Fibroblast of lung (primary cell): ENCODE results near the gene PAFAH2.

Experiments used
- EZH2 ChIP-seq: IDR thresholded peaks from 2 replicates; pipeline ENCODE4 v1.5.1; 2012; ENCODE audit warnings: low read length, control low read depth, mild to moderate bottlenecking; ENCODE audit errors: missing control alignments
- TF ChIP-seq, protein P1 (sequence below), 2 donors: IDR thresholded peaks in 1 of 2; conservative IDR thresholded peaks in 1 of 2; 1 replicate in 1 of 2; 2 replicates in 1 of 2; pipeline ENCODE4 v1.5.1; 2011 to 2012; ENCODE audit warnings: low read length in 2 of 2, control low read depth in 1 of 2, inconsistent platforms in 1 of 2, low read depth in 1 of 2, mild to moderate bottlenecking in 1 of 2

DNA sequence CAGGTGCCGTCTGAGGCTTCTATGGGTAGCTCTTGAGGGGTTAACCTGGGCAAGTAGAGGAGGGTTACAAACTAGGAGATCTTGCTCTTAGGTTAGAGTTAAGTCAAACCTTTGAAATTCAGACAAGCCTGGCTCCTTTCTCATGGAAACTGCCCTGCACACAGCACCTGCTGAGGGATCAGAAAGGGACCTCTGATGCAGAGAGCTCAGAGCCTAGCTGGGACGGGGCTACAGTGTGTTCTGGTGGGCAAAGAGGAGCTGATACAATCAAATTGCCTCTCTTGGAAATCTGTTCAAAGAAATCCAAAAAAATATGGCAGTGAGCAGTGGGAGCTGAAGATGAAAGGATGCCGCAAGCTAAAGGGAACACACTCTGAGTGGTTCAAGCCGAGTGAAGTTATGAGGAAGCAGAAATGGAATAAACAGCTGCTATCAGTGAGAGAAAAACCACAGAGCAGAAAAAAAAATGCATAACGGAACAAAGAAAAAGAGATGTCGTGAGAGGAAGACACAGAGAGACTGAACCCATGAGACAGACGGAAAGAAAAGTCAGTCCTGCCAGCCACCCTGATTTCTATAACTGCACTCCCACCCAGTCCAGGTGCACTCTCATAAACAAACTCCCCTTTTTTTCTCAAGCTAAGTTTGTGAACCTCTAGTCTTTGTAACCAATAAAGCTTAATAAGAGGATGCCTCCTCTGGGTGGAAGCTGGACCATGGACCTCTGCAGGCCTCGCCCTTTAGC, 26.6 kb downstream of the PAFAH2 start:
- TF ChIP-seq, protein P1, sequence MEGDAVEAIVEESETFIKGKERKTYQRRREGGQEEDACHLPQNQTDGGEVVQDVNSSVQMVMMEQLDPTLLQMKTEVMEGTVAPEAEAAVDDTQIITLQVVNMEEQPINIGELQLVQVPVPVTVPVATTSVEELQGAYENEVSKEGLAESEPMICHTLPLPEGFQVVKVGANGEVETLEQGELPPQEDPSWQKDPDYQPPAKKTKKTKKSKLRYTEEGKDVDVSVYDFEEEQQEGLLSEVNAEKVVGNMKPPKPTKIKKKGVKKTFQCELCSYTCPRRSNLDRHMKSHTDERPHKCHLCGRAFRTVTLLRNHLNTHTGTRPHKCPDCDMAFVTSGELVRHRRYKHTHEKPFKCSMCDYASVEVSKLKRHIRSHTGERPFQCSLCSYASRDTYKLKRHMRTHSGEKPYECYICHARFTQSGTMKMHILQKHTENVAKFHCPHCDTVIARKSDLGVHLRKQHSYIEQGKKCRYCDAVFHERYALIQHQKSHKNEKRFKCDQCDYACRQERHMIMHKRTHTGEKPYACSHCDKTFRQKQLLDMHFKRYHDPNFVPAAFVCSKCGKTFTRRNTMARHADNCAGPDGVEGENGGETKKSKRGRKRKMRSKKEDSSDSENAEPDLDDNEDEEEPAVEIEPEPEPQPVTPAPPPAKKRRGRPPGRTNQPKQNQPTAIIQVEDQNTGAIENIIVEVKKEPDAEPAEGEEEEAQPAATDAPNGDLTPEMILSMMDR (conservative IDR thresholded peaks at IDR 0.05 in 1 of 2, IDR thresholded peaks at IDR 0.05 in 1 of 2; ENCODE audit: low read depth in 1 of 2, low read length in 2 of 2) = no peak
- TF ChIP-seq EZH2 = no peak
